Mesenchymal stem cell (in vitro differentiated cells and primary cell): ENCODE measurements around the gene SUN5.

ENCODE experiments used
- DNase-seq: peaks from one replicate; pipeline ENCODE4 v3.0.0-alpha.2; 2013
- H2AFZ ChIP-seq: one replicate; pipeline ENCODE4 v1.6.1; 2013; ENCODE audit warnings: low read depth, mild to moderate bottlenecking, control low read depth, inconsistent platforms, low read length, moderate library complexity
- H2AK5ac ChIP-seq: 2 replicates; pipeline ENCODE4 v1.6.1; 2013; ENCODE audit warnings: low read length, moderate library complexity, mild to moderate bottlenecking, inconsistent platforms; ENCODE audit not compliant: severe bottlenecking
- H2BK120ac ChIP-seq: one replicate; pipeline ENCODE4 v1.6.1; 2013; ENCODE audit warnings: low read depth, mild to moderate bottlenecking, inconsistent platforms, low read length, moderate library complexity
- H2BK12ac ChIP-seq, 2 experiments: one replicate each; pipeline ENCODE4 v1.6.1; 2013; ENCODE audit warnings: inconsistent platforms in 2 of 2, low read length in 2 of 2, mild to moderate bottlenecking in 2 of 2, moderate library complexity in 2 of 2, control low read depth in 1 of 2
- H2BK15ac ChIP-seq: one replicate; pipeline ENCODE4 v1.6.1; 2013; ENCODE audit warnings: mild to moderate bottlenecking, low read depth, inconsistent platforms; ENCODE audit not compliant: poor library complexity, severe bottlenecking
- H2BK5ac ChIP-seq: 2 replicates; pipeline ENCODE4 v1.6.1; 2013; ENCODE audit warnings: low read depth, mild to moderate bottlenecking, low read length, control low read depth, inconsistent platforms; ENCODE audit not compliant: poor library complexity, severe bottlenecking
- H3K14ac ChIP-seq, 2 experiments: one replicate each; pipeline ENCODE4 v1.6.1; 2013; ENCODE audit warnings: inconsistent platforms in 2 of 2, low read length in 2 of 2, control low read depth in 1 of 2, mild to moderate bottlenecking in 1 of 2, moderate library complexity in 1 of 2
- H3K18ac ChIP-seq, 2 experiments: one replicate each; pipeline ENCODE4 v1.6.1; 2013; ENCODE audit warnings: inconsistent platforms in 2 of 2, low read length in 2 of 2, control low read depth in 1 of 2, low read depth in 1 of 2, mild to moderate bottlenecking in 1 of 2
- H3K23ac ChIP-seq, 2 experiments: one replicate each; pipeline ENCODE4 v1.6.1; 2013; ENCODE audit warnings: inconsistent platforms in 2 of 2, low read length in 2 of 2, mild to moderate bottlenecking in 2 of 2, moderate library complexity in 2 of 2, control low read depth in 1 of 2
- H3K27ac ChIP-seq: 2 replicates; pipeline ENCODE4 v1.5.1; 2013; ENCODE audit warnings: mild to moderate bottlenecking, moderate library complexity, low read length, control low read depth, inconsistent platforms; ENCODE audit not compliant: poor library complexity, severe bottlenecking
- H3K27me3 ChIP-seq, 2 experiments: 2 replicates each; pipeline versions ENCODE4 v1.6.1 to v1.7.0; 2013; ENCODE audit warnings: low read length in 2 of 2, mild to moderate bottlenecking in 2 of 2, moderate library complexity in 2 of 2, control low read depth in 1 of 2, inconsistent platforms in 1 of 2; ENCODE audit not compliant: control insufficient read depth in 1 of 2, insufficient read depth in 1 of 2
- H3K36me3 ChIP-seq, 2 experiments: 2 replicates each; pipeline versions ENCODE4 v1.6.1 to v1.7.0; 2013; ENCODE audit warnings: low read length in 2 of 2, control low read depth in 1 of 2, inconsistent platforms in 1 of 2, low read depth in 1 of 2, mild to moderate bottlenecking in 1 of 2; ENCODE audit not compliant: insufficient read depth in 2 of 2, control insufficient read depth in 1 of 2
- H3K4ac ChIP-seq, 2 experiments: one replicate each; pipeline ENCODE4 v1.6.1; 2013; ENCODE audit warnings: inconsistent platforms in 2 of 2, low read length in 2 of 2, mild to moderate bottlenecking in 2 of 2, moderate library complexity in 2 of 2, control low read depth in 1 of 2, low read depth in 1 of 2
- H3K4me1 ChIP-seq: 2 replicates; pipeline ENCODE4 v1.6.1; 2013; ENCODE audit warnings: low read depth, low read length, control low read depth; ENCODE audit not compliant: control insufficient read depth, insufficient read depth
- H3K4me2 ChIP-seq: 2 replicates; pipeline ENCODE4 v1.6.1; 2013; ENCODE audit warnings: low read length, mild to moderate bottlenecking, inconsistent platforms; ENCODE audit not compliant: poor library complexity, severe bottlenecking
- H3K4me3 ChIP-seq, 2 experiments: 2 replicates each; pipeline versions ENCODE4 v1.5.1 to v1.7.0; 2013; ENCODE audit warnings: low read length in 2 of 2, mild to moderate bottlenecking in 2 of 2, control low read depth in 1 of 2, low read depth in 1 of 2; ENCODE audit not compliant: insufficient read depth in 1 of 2
- H3K79me1 ChIP-seq: replicated peaks from 2 replicates; pipeline ENCODE4 v1.6.1; 2013; ENCODE audit warnings: mild to moderate bottlenecking, control low read depth, low read length, inconsistent platforms; ENCODE audit not compliant: poor library complexity, severe bottlenecking
- H3K9ac ChIP-seq: 2 replicates; pipeline ENCODE4 v1.7.0; 2013; ENCODE audit warnings: mild to moderate bottlenecking, low read length, moderate library complexity
- H3K9me3 ChIP-seq: 2 replicates; pipeline ENCODE4 v1.7.0; 2013; ENCODE audit warnings: mild to moderate bottlenecking, low read length; ENCODE audit not compliant: control insufficient read depth
- H4K8ac ChIP-seq: one replicate; pipeline ENCODE4 v1.6.1; 2013; ENCODE audit warnings: inconsistent platforms, mild to moderate bottlenecking, low read length, moderate library complexity
- H4K91ac ChIP-seq: one replicate; pipeline ENCODE4 v1.6.1; 2013; ENCODE audit warnings: mild to moderate bottlenecking, low read length, inconsistent platforms
- WGBS: methylation state at CpG from one replicate; pipeline ENCODE4 v1.1.7; 2013; ENCODE audit warnings: mixed read lengths; 5-methylcytosine and 5-hydroxymethylcytosine counted together

The SUN5 gene

DNA sequence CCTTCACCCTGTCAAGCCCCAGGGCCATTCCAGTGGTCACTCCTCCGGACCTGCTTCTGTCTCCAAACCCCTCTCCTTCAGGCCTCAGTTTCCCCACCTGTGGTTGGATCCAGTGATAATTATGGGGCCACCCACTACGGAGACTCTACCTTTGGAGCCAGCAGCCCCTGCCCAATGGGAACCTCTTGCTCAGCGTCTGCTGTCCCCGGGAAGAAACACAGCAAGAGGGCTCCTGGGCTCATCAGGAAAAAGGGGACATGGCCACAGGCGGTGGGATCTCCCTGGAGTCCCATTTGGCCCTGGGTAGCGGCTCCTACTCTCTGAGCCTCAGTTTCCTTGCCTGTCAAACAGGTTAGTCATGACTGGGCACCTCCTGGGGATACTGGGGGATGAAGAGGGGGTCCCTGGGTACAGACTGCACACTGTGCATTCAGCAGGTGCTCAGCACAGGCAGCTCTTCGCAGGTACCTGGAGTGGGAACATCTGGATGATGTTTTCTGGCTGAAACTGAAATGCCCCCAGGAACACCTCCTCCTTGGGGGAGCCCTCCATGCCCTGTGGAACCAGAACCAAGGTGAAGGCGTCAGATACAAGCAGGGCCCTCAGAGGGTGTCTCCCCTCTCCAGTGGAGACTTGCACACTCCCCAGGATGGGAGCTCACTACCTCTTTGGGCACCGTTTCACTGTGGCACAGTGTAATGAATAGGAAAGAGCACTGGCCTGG, 19.4 kb downstream of the SUN5 start:
- no peak overlapping the region for H3K4ac ChIP-seq
- H3K4me2 ChIP-seq = no peak overlapping the region
- H3K14ac ChIP-seq = no peak overlapping the region
- H2BK5ac ChIP-seq = no peak overlapping the region
- H3K4me3 ChIP-seq = no peak overlapping the region
- no peak overlapping the region for H3K9ac ChIP-seq
- no peak overlapping the region for H4K91ac ChIP-seq
- no peaks in the 10 kb centered on the region for H3K36me3 ChIP-seq
- no peak overlapping the region for H4K8ac ChIP-seq
- H2AK5ac ChIP-seq = no peak overlapping the region
- no peaks in the 10 kb centered on the region for H3K79me1 ChIP-seq
- no peak overlapping the region for H3K23ac ChIP-seq
- H3K4me1 ChIP-seq = no peaks in the 10 kb centered on the region
- no peaks in the 10 kb centered on the region for H3K9me3 ChIP-seq
- no peak overlapping the region for H3K18ac ChIP-seq
- no peak overlapping the region for H2AFZ ChIP-seq
- H2BK12ac ChIP-seq = no peak overlapping the region
- H3K27me3 ChIP-seq = peaks cover 19 to 52% of the 10 kb centered on the region in 2 experiments
- no peak overlapping the region for H2BK15ac ChIP-seq
- no peak overlapping the region for H3K27ac ChIP-seq
- H2BK120ac ChIP-seq = no peak overlapping the region
- DNase-seq = no peak
- 84% methylated on average over 9 of the region's 9 CpGs for WGBS

DNA sequence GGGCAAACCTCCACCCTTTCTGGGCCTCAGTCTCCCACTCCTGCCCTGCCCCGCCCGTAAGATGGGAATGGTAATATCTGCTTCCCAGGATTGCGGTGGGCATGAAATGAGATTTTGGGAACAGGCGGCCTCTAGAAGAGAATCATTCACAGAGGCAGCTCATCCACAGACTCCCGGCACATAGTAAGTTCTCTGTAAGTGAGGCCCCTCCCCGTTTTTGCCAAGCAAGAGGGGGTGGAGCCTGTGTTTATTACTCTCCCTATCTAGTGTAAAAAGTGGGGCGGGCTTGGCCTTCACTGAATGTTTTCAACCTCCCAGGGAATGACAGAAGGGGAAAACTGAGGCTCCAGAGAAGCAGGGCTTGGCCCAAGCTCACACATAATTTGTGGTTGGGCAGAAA, 20.0 kb downstream of the SUN5 start:
- Histone ChIP-seq H3K4ac (no peak overlapping the region), H2BK15ac (no peak overlapping the region), H3K18ac (no peak overlapping the region), H3K4me3 (no peak overlapping the region), H2BK120ac (no peak overlapping the region), H3K23ac (no peak overlapping the region), H2AFZ (no peak overlapping the region), H4K91ac (no peak overlapping the region), H2BK12ac (no peak overlapping the region), H3K14ac (no peak overlapping the region), H3K36me3 (no peaks in the 10 kb centered on the region), H2AK5ac (no peak overlapping the region), H3K27ac (no peak overlapping the region), H3K79me1 (no peaks in the 10 kb centered on the region), H3K9ac (no peak overlapping the region), H3K4me1 (no peaks in the 10 kb centered on the region), H3K9me3 (no peaks in the 10 kb centered on the region), H3K27me3 (peaks cover 19 to 55% of the 10 kb centered on the region in 2 experiments), H3K4me2 (no peak overlapping the region), H2BK5ac (no peak overlapping the region), H4K8ac (no peak overlapping the region)
- DNase-seq = no peak
- WGBS = 64% methylated on average over 6 of the region's 7 CpGs

DNA sequence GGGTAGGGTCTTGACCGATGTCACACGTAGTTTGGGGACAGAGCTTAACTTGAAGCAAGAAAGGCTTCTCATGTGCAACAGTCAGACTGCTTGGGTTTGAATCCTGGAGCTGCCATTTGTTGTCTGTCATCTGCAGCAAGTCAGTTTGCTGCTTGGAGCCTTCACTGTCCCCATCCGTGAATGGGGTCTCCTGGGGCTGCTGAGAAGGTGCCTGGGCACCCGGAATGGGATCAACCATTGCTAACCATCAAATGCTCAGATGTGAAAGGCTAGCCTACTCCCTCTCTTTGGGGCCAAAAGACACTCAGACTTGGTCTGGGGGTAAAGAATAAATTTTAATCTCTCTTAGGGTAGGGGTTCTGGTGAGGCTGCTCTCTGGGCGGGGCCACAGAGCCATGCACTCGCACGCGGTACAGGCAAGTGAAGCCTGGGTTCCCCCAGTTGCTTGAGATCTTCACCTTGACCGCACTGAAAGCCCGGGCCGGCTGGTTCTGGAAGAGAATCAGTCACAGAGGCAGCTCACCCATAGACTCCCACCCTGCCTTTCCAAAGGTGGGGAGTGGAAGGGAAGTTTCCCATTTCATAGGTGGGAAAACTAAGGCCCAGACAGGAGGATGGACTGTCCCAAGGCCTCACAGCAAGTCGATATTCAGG, 20.6 kb downstream of the SUN5 start:
- H2AK5ac ChIP-seq = no peak overlapping the region
- no peak overlapping the region for H2BK15ac ChIP-seq
- no peak overlapping the region for H4K91ac ChIP-seq
- no peak overlapping the region for H3K4me2 ChIP-seq
- WGBS = 84% methylated on average over 8 of the region's 12 CpGs
- H3K9ac ChIP-seq = no peak overlapping the region
- no peak overlapping the region for H4K8ac ChIP-seq
- no peak overlapping the region for H3K4me3 ChIP-seq
- no peak overlapping the region for H3K27ac ChIP-seq
- no peaks in the 10 kb centered on the region for H3K4me1 ChIP-seq
- no peaks in the 10 kb centered on the region for H3K9me3 ChIP-seq
- H3K36me3 ChIP-seq = no peaks in the 10 kb centered on the region
- peaks cover 19 to 60% of the 10 kb centered on the region in 2 experiments for H3K27me3 ChIP-seq
- no peak overlapping the region for H3K23ac ChIP-seq
- no peak overlapping the region for H3K4ac ChIP-seq
- H2BK120ac ChIP-seq = no peak overlapping the region
- no peak overlapping the region for H2BK5ac ChIP-seq
- no peak for DNase-seq
- H3K14ac ChIP-seq = no peak overlapping the region
- no peak overlapping the region for H2AFZ ChIP-seq
- no peak overlapping the region for H2BK12ac ChIP-seq
- no peaks in the 10 kb centered on the region for H3K79me1 ChIP-seq
- H3K18ac ChIP-seq = no peak overlapping the region

DNA sequence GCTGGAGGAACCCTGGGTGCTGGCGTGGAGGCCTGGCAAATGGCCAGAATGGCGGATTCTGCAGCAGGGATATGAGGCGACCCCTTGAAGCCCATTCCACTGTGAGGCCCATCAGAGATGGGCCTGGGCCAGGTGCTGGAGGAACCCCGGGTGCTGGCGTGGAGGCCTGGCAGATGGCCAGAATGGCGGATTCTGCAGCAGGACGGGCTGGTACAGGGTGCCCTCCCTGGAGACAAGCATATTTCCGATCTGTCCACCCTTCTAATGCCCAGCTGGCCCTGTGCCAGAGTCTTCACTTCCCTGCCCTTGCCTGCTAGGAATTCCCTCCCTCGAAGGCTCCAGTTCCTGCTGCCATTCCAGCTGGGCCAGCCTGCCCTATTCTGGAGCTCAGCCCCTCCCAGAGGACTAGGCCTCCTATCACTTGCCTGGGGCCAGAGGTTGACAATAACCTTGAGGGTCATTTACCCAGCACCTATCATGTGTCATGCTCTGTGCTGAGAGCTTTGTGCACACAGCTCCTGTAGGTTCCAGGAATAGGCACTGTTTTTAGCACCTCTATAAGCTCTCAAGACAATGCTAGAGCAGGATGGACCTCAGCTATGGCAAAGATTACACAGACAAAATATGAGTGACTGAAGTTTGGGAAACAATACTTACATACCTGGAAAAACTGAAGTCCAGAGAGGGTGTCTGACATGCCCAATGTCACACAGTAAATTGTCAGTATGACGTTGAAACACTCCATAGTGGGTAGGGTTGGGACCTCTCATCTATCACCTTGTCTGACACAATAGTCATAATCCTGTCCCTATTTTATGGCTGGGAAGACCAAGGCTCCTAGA, 21.4 kb downstream of the SUN5 start:
- H3K27ac ChIP-seq = no peak overlapping the region
- H3K4ac ChIP-seq = no peak overlapping the region
- H2BK15ac ChIP-seq = no peak overlapping the region
- no peak overlapping the region for H4K8ac ChIP-seq
- no peak overlapping the region for H3K23ac ChIP-seq
- no peak overlapping the region for H2BK120ac ChIP-seq
- no peaks in the 10 kb centered on the region for H3K36me3 ChIP-seq
- peaks cover 19 to 65% of the 10 kb centered on the region in 2 experiments for H3K27me3 ChIP-seq
- no peak overlapping the region for H4K91ac ChIP-seq
- WGBS = 85% methylated on average over 9 of the region's 10 CpGs
- no peaks in the 10 kb centered on the region for H3K9me3 ChIP-seq
- no peak overlapping the region for H2BK12ac ChIP-seq
- H3K79me1 ChIP-seq = no peaks in the 10 kb centered on the region
- H3K9ac ChIP-seq = no peak overlapping the region
- H3K4me1 ChIP-seq = no peaks in the 10 kb centered on the region
- no peak for DNase-seq
- no peak overlapping the region for H2AK5ac ChIP-seq
- no peak overlapping the region for H3K4me2 ChIP-seq
- H3K18ac ChIP-seq = no peak overlapping the region
- H2BK5ac ChIP-seq = no peak overlapping the region
- no peak overlapping the region for H2AFZ ChIP-seq
- H3K4me3 ChIP-seq = no peak overlapping the region
- no peak overlapping the region for H3K14ac ChIP-seq
